SJSA1 (cell line): ENCODE measurements around the gene ASXL3. TPM values are rescaled to one million over a fixed set of nuclear protein-coding genes. Genes with fewer than 3 reads are reported as not detected.

ENCODE experiments used
- DNase-seq, 2 experiments: peaks; one replicate each; pipeline ENCODE4 v3.0.0-alpha.2; 2015 to 2020; ENCODE audit warnings: low spot score in 2 of 2, low read depth in 1 of 2
- H3K27ac ChIP-seq: fragments of 250-450 bp; sonication (Bioruptor Pico); 2 replicates; pipeline ENCODE4 v1.5.1; 2020; ENCODE audit warnings: mild to moderate bottlenecking, moderate library complexity
- H3K27me3 ChIP-seq: fragments of 250-450 bp; sonication (Bioruptor Pico); replicated peaks from 2 replicates; pipeline ENCODE4 v1.5.1; 2020; ENCODE audit warnings: mild to moderate bottlenecking, moderate library complexity
- H3K36me3 ChIP-seq: fragments of 250-450 bp; sonication (Bioruptor Pico); 2 replicates; pipeline ENCODE4 v1.5.1; 2020; ENCODE audit warnings: mild to moderate bottlenecking
- H3K4me1 ChIP-seq: fragments of 250-450 bp; sonication (Bioruptor Pico); replicated peaks from 2 replicates; pipeline ENCODE4 v1.6.1; 2021; ENCODE audit warnings: mild to moderate bottlenecking
- H3K4me3 ChIP-seq: fragments of 250-450 bp; sonication (Bioruptor Pico); 2 replicates; pipeline ENCODE4 v1.5.1; 2020; ENCODE audit warnings: mild to moderate bottlenecking
- H3K9me3 ChIP-seq: fragments of 250-450 bp; sonication (Bioruptor Pico); replicated peaks from 2 replicates; pipeline ENCODE4 v1.5.1; 2020; ENCODE audit warnings: mild to moderate bottlenecking
- total RNA-seq: library from RNA; depleted of rRNA; stranded (reverse); fragments of >200 nt; shearing (Covaris generic); gene quantifications from 2 replicates; pipeline ENCODE4 v1.2.3, GENCODE V29; 2014; rRNA removed

Gene ASXL3
- total RNA-seq = not detected in 2 replicates

DNA sequence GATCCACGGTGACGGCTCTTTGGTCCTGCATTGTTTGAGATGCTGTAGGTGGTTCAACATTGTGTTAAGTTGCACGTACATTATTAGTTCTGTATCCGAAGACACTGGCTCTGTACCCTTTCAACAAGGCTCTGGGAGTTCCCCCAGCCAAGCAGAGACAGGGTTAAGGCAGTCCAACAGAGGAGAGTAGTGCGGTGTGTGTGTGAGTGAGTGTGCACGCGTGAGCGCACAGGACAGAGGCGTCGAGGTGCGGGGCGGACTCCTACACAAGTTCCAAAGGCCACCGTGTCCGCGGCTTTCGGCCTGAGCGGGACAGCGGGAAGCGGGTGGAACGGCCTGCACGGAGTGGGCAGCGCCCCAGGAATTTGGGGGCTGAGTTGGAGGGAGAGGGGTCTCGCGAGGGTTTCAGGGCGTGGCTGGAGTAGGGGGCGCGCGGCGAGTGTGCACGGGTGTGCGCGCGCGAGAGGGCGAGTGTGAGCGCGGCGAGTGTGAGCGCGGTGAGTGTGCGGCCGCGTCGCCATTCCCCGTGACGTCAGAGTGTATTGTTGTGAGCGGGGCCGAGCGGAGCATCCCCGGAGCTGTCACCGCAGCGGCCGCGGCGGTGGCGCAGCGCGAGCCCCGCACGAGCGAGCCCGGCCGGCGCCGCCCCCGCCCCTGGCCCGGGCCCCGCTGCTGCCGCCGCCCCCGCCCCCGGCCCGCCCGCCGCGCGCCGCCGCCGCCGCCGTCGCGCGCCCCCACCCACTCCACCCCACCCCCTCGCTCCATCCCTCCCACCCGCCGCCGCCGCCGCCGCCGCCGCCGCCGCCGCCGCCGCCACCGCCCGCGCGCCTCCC, at the start of gene ASXL3:
Gene ASXL3 (plus strand): TSS at position 535 of the 833 bp plus-strand sequence. CDS start 413 bp downstream, outside the sequence.
- peaks cover 58% of the 10 kb centered on the region for H3K27me3 ChIP-seq
- DNase-seq = peak in 1 of 2 experiments; percentile 9
- peak within 1 kb of the TSS; percentile 38 for H3K4me3 ChIP-seq
- 0 out of 2 replicates have a peak, but pooled peaks cover 2% of the 10 kb centered on the region for H3K9me3 ChIP-seq
- peaks cover 12% of the 10 kb centered on the region for H3K4me1 ChIP-seq
- H3K36me3 ChIP-seq = no peaks in the 10 kb centered on the region
- H3K27ac ChIP-seq = no peak within 1 kb of the TSS

DNA sequence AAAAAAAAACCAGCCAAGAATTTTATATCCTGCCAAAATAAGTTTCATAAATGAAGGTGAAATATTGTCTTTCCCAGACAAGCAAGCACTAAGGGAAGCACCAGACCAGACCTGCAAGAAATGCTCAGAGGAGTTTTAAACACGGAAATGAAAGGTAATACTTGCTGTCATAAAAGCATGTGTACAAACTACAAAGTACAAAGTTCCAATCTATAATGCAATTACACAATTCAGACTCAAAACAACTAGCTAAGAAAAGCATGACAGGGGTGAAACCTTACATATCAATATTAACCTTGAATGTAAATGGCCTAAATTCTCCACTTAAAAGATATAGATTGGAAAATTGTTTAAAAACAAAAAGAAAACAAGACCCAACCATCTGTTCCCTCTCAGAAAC, 45.0 kb upstream of the ASXL3 start:
- H3K4me1 ChIP-seq = no peaks in the 10 kb centered on the region
- H3K27ac ChIP-seq = no peak overlapping the region
- no peak for DNase-seq
- no peaks in the 10 kb centered on the region for H3K27me3 ChIP-seq
- H3K4me3 ChIP-seq = no peak overlapping the region
- H3K9me3 ChIP-seq = no peaks in the 10 kb centered on the region
- no peaks in the 10 kb centered on the region for H3K36me3 ChIP-seq

GRCh38 chr18:33536904-33537303, 41.1 kb upstream of the ASXL3 start:
- H3K27me3 ChIP-seq = no peaks in the 10 kb centered on the region
- no peaks in the 10 kb centered on the region for H3K36me3 ChIP-seq
- no peaks in the 10 kb centered on the region for H3K9me3 ChIP-seq
- no peak overlapping the region for H3K27ac ChIP-seq
- H3K4me3 ChIP-seq = no peak overlapping the region
- H3K4me1 ChIP-seq = no peaks in the 10 kb centered on the region
- DNase-seq = no peak

DNA sequence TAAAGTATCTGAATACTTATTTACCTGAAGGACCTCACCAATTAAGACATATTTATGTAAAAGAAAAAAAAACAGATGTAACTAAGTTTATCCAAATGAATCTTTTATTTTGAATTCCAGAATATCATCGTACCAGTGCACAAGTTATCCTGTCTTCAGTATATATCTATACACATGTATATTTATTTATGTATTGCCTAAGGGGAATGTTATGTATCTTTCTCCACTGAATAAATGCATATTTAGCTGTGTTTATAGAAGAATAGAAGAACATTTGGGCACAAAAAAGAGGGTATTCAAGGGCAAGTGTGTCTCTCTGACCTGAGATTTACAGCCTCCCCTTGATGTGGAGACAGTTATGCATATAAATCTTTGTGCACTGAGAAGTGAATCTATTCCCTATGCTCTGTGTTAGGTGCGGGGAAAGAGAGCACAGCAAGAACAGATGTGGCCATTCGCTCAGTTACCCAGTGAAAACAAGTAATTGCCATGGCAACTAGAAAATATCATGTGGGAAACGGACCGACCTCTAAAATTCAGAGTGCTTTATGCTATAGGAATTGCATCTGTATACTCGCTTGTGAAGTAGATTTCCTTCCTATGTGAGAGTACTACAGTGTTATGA, 39.5 kb upstream of the ASXL3 start:
- no peaks in the 10 kb centered on the region for H3K27me3 ChIP-seq
- no peak overlapping the region for H3K4me3 ChIP-seq
- DNase-seq = no peak
- no peaks in the 10 kb centered on the region for H3K9me3 ChIP-seq
- H3K4me1 ChIP-seq = no peaks in the 10 kb centered on the region
- no peaks in the 10 kb centered on the region for H3K36me3 ChIP-seq
- H3K27ac ChIP-seq = no peak overlapping the region

DNA sequence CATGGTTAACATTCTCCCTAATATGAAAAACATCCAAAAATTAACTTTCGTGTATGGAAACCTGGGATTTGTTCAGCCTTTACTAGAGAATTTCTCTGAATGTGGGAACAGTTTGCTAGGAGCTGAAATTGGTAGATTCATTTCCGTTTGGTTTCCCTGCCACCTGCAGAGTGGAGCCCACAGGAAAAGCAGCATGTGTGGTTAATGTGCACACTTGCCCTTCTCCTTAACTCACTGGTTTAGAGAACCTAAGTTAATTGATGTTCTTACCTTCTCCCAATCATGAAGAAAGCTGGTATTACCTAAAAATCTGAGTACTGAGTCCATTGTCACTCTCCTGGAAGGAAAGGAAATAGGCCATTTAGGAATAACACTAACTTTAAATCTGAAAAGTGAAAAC, 37.6 kb upstream of the ASXL3 start:
- no peak overlapping the region for H3K4me3 ChIP-seq
- no peak for DNase-seq

DNA sequence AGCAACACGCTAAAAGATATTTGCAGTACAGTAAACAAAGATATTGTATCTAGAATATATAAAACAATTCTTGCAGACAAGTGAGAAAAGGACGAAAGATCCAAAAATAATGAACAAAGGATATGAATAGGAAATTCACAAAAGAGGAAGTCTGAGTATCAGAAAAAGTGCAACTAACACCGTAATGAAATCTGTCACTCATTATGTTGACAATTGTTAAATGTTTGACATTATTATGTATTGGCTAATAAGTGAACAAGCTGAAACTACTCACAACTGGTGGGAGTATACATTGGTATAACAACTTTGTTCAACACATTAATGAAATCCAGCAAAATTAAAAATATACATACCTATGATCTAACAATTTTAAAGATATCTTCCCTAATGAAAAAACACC, 36.7 kb upstream of the ASXL3 start:
- no peaks in the 10 kb centered on the region for H3K4me1 ChIP-seq
- H3K27me3 ChIP-seq = no peaks in the 10 kb centered on the region
- no peaks in the 10 kb centered on the region for H3K9me3 ChIP-seq
- no peaks in the 10 kb centered on the region for H3K36me3 ChIP-seq
- H3K27ac ChIP-seq = no peak overlapping the region
- no peak overlapping the region for H3K4me3 ChIP-seq
- DNase-seq = no peak

More for the DNA sequence above, 37.6 kb upstream of the ASXL3 start:
- Histone ChIP-seq H3K9me3 (no peaks in the 10 kb centered on the region), H3K27ac (no peak overlapping the region), H3K36me3 (no peaks in the 10 kb centered on the region), H3K4me1 (no peaks in the 10 kb centered on the region), H3K27me3 (no peaks in the 10 kb centered on the region)

DNA sequence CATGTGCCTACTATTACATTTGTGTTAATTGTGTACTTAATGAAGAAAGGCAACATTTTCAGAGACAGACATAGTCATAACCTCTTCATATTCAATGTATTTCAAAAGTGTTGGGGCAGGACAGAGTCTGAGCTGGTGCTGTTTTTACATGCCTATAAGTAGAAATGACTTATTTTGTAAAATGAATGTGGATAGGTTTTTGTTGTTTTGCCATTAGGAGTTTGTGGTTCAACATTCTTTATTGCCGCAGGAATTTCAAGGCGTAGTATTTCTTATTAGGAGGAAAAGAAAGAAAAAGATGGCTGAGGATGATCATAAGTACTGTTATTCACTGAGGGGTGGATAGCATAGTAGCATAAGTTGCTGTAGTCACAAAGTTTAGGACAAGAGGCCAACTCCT, 21.2 kb upstream of the ASXL3 start:
- no peak overlapping the region for H3K27ac ChIP-seq
- H3K36me3 ChIP-seq = no peaks in the 10 kb centered on the region
- H3K27me3 ChIP-seq = no peaks in the 10 kb centered on the region
- H3K9me3 ChIP-seq = no peaks in the 10 kb centered on the region
- DNase-seq = no peak
- no peaks in the 10 kb centered on the region for H3K4me1 ChIP-seq
- no peak overlapping the region for H3K4me3 ChIP-seq

GRCh38 chr18:33557706-33558105, 20.3 kb upstream of the ASXL3 start:
- DNase-seq = no peak

DNA sequence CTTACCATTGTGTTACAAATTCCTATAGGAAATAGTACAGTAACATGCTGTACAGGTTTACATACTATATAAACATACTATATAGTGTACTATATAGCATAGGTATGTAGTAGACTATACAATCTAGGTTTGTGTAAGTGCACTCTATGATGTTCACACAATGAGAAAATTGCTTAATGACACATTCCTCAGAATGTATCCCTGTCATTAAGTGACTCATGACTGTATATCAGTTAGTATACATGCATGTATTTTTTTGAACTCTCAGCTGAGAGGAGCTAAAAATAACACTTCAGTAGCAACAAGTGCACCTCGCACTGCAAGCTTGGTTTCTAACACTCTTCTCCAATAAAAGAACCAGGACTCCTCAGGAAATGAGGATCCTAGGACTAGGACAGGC, 19.5 kb upstream of the ASXL3 start:
- Histone ChIP-seq H3K27ac (no peak overlapping the region), H3K4me3 (no peak overlapping the region), H3K4me1 (no peaks in the 10 kb centered on the region), H3K27me3 (no peaks in the 10 kb centered on the region), H3K9me3 (no peaks in the 10 kb centered on the region), H3K36me3 (no peaks in the 10 kb centered on the region)
- no peak for DNase-seq

More at GRCh38 chr18:33557706-33558105, 20.3 kb upstream of the ASXL3 start:
- Histone ChIP-seq H3K36me3 (no peaks in the 10 kb centered on the region), H3K27me3 (no peaks in the 10 kb centered on the region), H3K4me1 (no peaks in the 10 kb centered on the region), H3K27ac (no peak overlapping the region), H3K4me3 (no peak overlapping the region), H3K9me3 (no peaks in the 10 kb centered on the region)

GRCh38 chr18:33560686-33561370, 17.2 kb upstream of the ASXL3 start:
- H3K4me3 ChIP-seq = no peak overlapping the region
- H3K9me3 ChIP-seq = no peaks in the 10 kb centered on the region
- H3K36me3 ChIP-seq = no peaks in the 10 kb centered on the region
- no peak for DNase-seq
- no peaks in the 10 kb centered on the region for H3K27me3 ChIP-seq
- H3K4me1 ChIP-seq = no peaks in the 10 kb centered on the region
- no peak overlapping the region for H3K27ac ChIP-seq

- no peak overlapping the region for H3K27ac ChIP-seq
- no peak for DNase-seq
- H3K36me3 ChIP-seq = no peaks in the 10 kb centered on the region
- H3K4me1 ChIP-seq = no peaks in the 10 kb centered on the region
- H3K9me3 ChIP-seq = no peaks in the 10 kb centered on the region
- H3K4me3 ChIP-seq = no peak overlapping the region
- H3K27me3 ChIP-seq = no peaks in the 10 kb centered on the region
These were observed 15.3 kb upstream of the ASXL3 start for GRCh38 chr18:33562741-33563140.

- no peak for DNase-seq
- Histone ChIP-seq H3K27me3 (no peaks in the 10 kb centered on the region), H3K9me3 (no peaks in the 10 kb centered on the region), H3K27ac (no peak overlapping the region), H3K4me1 (no peaks in the 10 kb centered on the region), H3K4me3 (no peak overlapping the region), H3K36me3 (no peaks in the 10 kb centered on the region)
These were observed 10.3 kb upstream of the ASXL3 start for GRCh38 chr18:33567705-33568104.

DNA sequence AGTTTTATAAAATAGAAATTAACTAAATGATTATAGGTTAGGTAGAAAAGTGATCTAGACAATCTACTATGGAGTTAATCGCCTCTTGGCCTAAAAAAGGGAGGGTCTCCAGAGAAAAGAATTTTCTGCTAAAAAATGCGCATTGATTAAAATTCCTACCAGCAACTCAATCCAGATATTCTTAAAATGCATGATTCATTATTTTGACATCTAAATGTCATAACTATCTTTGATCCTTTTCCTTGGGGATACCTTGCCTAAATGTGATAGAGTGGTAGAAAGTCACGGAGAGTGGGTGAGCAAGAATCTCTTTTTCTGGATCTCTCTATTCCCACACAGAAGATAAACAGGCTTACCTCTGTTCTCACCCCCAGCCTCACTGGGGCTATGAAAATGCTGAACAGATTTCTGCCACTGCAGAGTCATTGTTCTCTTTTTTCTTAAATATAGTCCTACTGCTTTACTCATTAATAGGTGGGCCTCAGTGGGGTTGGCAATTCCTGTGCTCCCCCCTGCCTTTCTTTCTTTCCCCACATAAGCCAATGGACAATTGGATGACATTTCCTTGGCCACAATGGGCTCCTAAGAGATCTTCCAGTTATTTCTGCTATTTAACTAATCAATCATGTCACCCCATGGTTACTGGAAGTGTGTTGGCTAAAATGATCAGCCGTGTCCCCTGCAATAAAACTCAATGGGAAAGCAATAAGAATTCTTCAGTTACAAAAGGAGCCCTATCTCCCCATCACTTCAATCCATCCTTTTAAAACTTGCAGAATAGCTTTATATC, 5.8 kb upstream of the ASXL3 start:
- H3K9me3 ChIP-seq = no peaks in the 10 kb centered on the region
- peaks cover 15% of the 10 kb centered on the region for H3K27me3 ChIP-seq
- no peaks in the 10 kb centered on the region for H3K4me1 ChIP-seq
- H3K4me3 ChIP-seq = no peak overlapping the region
- no peak for DNase-seq
- no peaks in the 10 kb centered on the region for H3K36me3 ChIP-seq
- H3K27ac ChIP-seq = no peak overlapping the region
